HepG2 (cell line): ENCODE measurements around the gene TCAP. TPM values are rescaled to one million over a fixed set of nuclear protein-coding genes. Genes with fewer than 3 reads are reported as not detected.

Experiments used
- ATF1 ChIP-seq: IDR thresholded peaks from 2 replicates; pipeline ENCODE4 v1.6.1; 2016; ENCODE audit warnings: mild to moderate bottlenecking, control low read depth
- FOXA1 ChIP-seq, 2 experiments: fragments of 450-650 bp in 1 of 2; sonication (generic) in 1 of 2; formaldehyde crosslinking in 1 of 2; IDR thresholded peaks; 2 replicates each; pipeline versions ENCODE4 v1.4.0 to v1.6.1; 2016 to 2020; ENCODE audit warnings: missing genetic modification reagents in 1 of 2
- GFI1 ChIP-seq: sonication (generic); formaldehyde crosslinking; IDR thresholded peaks from 2 replicates; pipeline ENCODE4 v1.5.0; 2020; ENCODE audit warnings: missing genetic modification reagents, mild to moderate bottlenecking, borderline replicate concordance
- KLF6 ChIP-seq: IDR thresholded peaks from 2 replicates; pipeline ENCODE4 v1.8.0; 2016; ENCODE audit warnings: missing biosample characterization, missing genetic modification reagents
- MXD3 ChIP-seq: IDR thresholded peaks from 2 replicates; pipeline ENCODE4 v1.6.1; 2016; ENCODE audit warnings: mild to moderate bottlenecking, missing biosample characterization, missing genetic modification reagents
- MYPOP ChIP-seq: sonication (generic); formaldehyde crosslinking; IDR thresholded peaks from 2 replicates; pipeline ENCODE4 v1.8.1; 2023; ENCODE audit warnings: mild to moderate bottlenecking, moderate library complexity, missing genetic modification reagents
- PHF5A ChIP-seq: IDR thresholded peaks from one replicate; pipeline ENCODE4 v1.6.1; 2018; ENCODE audit warnings: low read depth, missing genetic modification reagents; ENCODE audit not compliant: unreplicated experiment
- PRDM15 ChIP-seq: sonication (generic); formaldehyde crosslinking; IDR thresholded peaks from 2 replicates; pipeline ENCODE4 v1.4.0; 2020; ENCODE audit warnings: missing genetic modification reagents
- PRMT3 ChIP-seq: sonication (generic); formaldehyde crosslinking; IDR thresholded peaks from 2 replicates; pipeline ENCODE4 v1.8.1; 2022; ENCODE audit warnings: low read depth, mild to moderate bottlenecking, moderate library complexity, missing genetic modification reagents, borderline replicate concordance
- RBM39 ChIP-seq: fragments of 200-400 bp; formaldehyde crosslinking; IDR thresholded peaks from one replicate; pipeline ENCODE4 v1.6.1; 2018; ENCODE audit warnings: antibody characterized with exemption, mild to moderate bottlenecking, low read depth, low read length; ENCODE audit not compliant: poor library complexity, severe bottlenecking
- SRSF1 ChIP-seq: fragments of 200-400 bp; formaldehyde crosslinking; optimal IDR thresholded peaks from 2 replicates; pipeline ENCODE3; 2017; ENCODE audit warnings: mild to moderate bottlenecking, low read depth, low read length, moderate library complexity
- TCF7 ChIP-seq: sonication (generic); IDR thresholded peaks from 2 replicates; pipeline ENCODE4 v1.6.1; 2016; ENCODE audit warnings: antibody characterized with exemption, low read depth
- USF2 ChIP-seq, 2 experiments: sonication (generic) in 1 of 2; formaldehyde crosslinking in 1 of 2; IDR thresholded peaks; 2 replicates each; pipeline versions ENCODE4 v1.5.1 to v1.6.1; 2011 to 2020; ENCODE audit warnings: borderline replicate concordance in 1 of 2, low read depth in 1 of 2, low read length in 1 of 2, mild to moderate bottlenecking in 1 of 2, missing genetic modification reagents in 1 of 2, moderate library complexity in 1 of 2
- ZBTB46 ChIP-seq: sonication (generic); formaldehyde crosslinking; IDR thresholded peaks from 2 replicates; pipeline ENCODE4 v1.4.0; 2020; ENCODE audit warnings: mild to moderate bottlenecking, missing genetic modification reagents, borderline replicate concordance
- ZFX ChIP-seq: sonication (generic); formaldehyde crosslinking; IDR thresholded peaks from 2 replicates; pipeline ENCODE4 v1.4.0; 2020; ENCODE audit warnings: mild to moderate bottlenecking, low read depth, missing genetic modification reagents, moderate library complexity
- ZGPAT ChIP-seq: IDR thresholded peaks from 2 replicates; pipeline ENCODE4 v1.6.1; 2016; ENCODE audit warnings: mild to moderate bottlenecking
- ZNF326 ChIP-seq: sonication (generic); formaldehyde crosslinking; IDR thresholded peaks from 2 replicates; pipeline ENCODE4 v1.4.0; 2020; ENCODE audit warnings: missing genetic modification reagents, borderline replicate concordance
- ZNF776 ChIP-seq: sonication (generic); formaldehyde crosslinking; IDR thresholded peaks from 2 replicates; pipeline ENCODE4 v1.4.0; 2020; ENCODE audit warnings: mild to moderate bottlenecking, missing genetic modification reagents
- ZNF879 ChIP-seq: sonication (generic); formaldehyde crosslinking; IDR thresholded peaks from 2 replicates; pipeline ENCODE4 v1.8.1; 2023; ENCODE audit warnings: missing genetic modification reagents
- polyA plus RNA-seq, 8 experiments: library from polyadenylated mRNA; depleted of rRNA in 3 of 8; stranded (reverse) in 7 of 8; unstranded in 1 of 8; fragments of >200 nt; fragmentation: Illumina TruSeq in 4 of 8; extraction: Trizol in 4 of 8; gene quantifications; 2 replicates each; pipeline versions ENCODE4 v1.2.1 to v1.2.3, GENCODE V29; 2011 to 2016; ENCODE audit warnings: low read depth in 4 of 8, missing spikeins in 1 of 8, mixed read lengths in 1 of 8; ENCODE audit not compliant: insufficient read depth in 1 of 8
- total RNA-seq, 5 experiments: library from RNA; depleted of rRNA; stranded (reverse); fragments of >200 nt; fragmentation: Illumina TruSeq; extraction: Trizol; gene quantifications; 2 replicates each; pipeline ENCODE4 v1.2.3, GENCODE V29; 2016; ENCODE audit warnings: low read depth in 1 of 5

The TCAP gene
- total and polyA plus RNA-seq, 2 of the 13 experiments (the other 11 are each of a cell fraction or from before 2014, with no cell fraction given): 0.24 to 0.65 TPM

GRCh38 chr17:39699818-39700147 is 34.6 kb downstream of the TCAP start, which contains the start of gene ERBB2 (continued):
- TF ChIP-seq MYPOP (CRISPR knock-in tag): no peak
- no peak for TF ChIP-seq PRDM15 (CRISPR knock-in tag)
- TF ChIP-seq ZGPAT (CRISPR knock-in tag): 0 out of 2 replicates have a peak, but pooled peaks have one; percentile 34
- TF ChIP-seq GFI1 (CRISPR knock-in tag): no peak
- TF ChIP-seq SRSF1: peak; percentile 1
- TF ChIP-seq ZNF776 (CRISPR knock-in tag): no peak
- TF ChIP-seq MXD3: no peak
- no peak for TF ChIP-seq USF2 (IDR thresholded peaks at IDR 0.05; ENCODE audit: low read depth, low read length)
- no peak for TF ChIP-seq USF2 (CRISPR knock-in tag; IDR thresholded peaks at IDR 0.05; ENCODE audit: borderline replicate concordance)
- TF ChIP-seq FOXA1 (IDR thresholded peaks at IDR 0.05): no peak
- no peak for TF ChIP-seq FOXA1 (CRISPR knock-in tag; IDR thresholded peaks at IDR 0.05)
- no peak for TF ChIP-seq PHF5A
- no peak for TF ChIP-seq ZNF326 (CRISPR knock-in tag)
- TF ChIP-seq RBM39: no peak
- TF ChIP-seq KLF6 (CRISPR knock-in tag): peak; percentile 60; the same call in 1 of the 2 replicates
- no peak for TF ChIP-seq PRMT3 (CRISPR knock-in tag)
- peak; percentile 75 for TF ChIP-seq ZFX
- TF ChIP-seq TCF7: no peak
- no peak for TF ChIP-seq ZBTB46 (CRISPR knock-in tag)
- no peak for TF ChIP-seq ATF1 (CRISPR knock-in tag)
- no peak for TF ChIP-seq ZNF879 (CRISPR knock-in tag)
